Sigmoid colon (tissue), 7 donors: ENCODE measurements around the gene NTNG2. TPM values are rescaled to one million over a fixed set of nuclear protein-coding genes. Genes with fewer than 3 reads are reported as not detected.

Experiments used
- DNase-seq: peaks from one replicate; pipeline ENCODE4 v3.0.0-alpha.2; 2019
- H3K27ac ChIP-seq, 4 donors: fragments of 200-600 bp; sonication (generic); one replicate each; pipeline ENCODE4 v1.5.1; 2016 to 2019; ENCODE audit warnings: mild to moderate bottlenecking in 1 of 4
- H3K27me3 ChIP-seq, 3 donors: fragments of 200-600 bp; sonication (generic); one replicate each; pipeline ENCODE4 v1.5.1; 2019; ENCODE audit warnings: mild to moderate bottlenecking in 1 of 3
- H3K36me3 ChIP-seq, 4 donors: fragments of 200-600 bp; sonication (generic); one replicate each; pipeline ENCODE4 v1.5.1; 2016 to 2019
- H3K4me1 ChIP-seq, 4 donors: fragments of 200-600 bp; sonication (generic); one replicate each; pipeline ENCODE4 v1.5.1; 2017 to 2019
- H3K4me3 ChIP-seq, 4 donors: fragments of 200-600 bp; sonication (generic); one replicate each; pipeline ENCODE4 v1.5.1; 2017 to 2019; ENCODE audit warnings: mild to moderate bottlenecking in 2 of 4, moderate library complexity in 1 of 4
- H3K9me3 ChIP-seq, 4 donors: fragments of 200-600 bp in 3 of 4; sonication (generic) in 3 of 4; one replicate each; pipeline versions ENCODE4 v1.5.1 to v1.6.1; 2013 to 2019
- CTCF ChIP-seq, 4 experiments: fragments of 450-650 bp in 3 of 4; fragments of 200-600 bp in 1 of 4; IDR thresholded peaks; one replicate each; pipeline ENCODE4 v1.5.1; 2016 to 2019; ENCODE audit warnings: antibody characterized with exemption in 4 of 4, mild to moderate bottlenecking in 3 of 4, moderate library complexity in 2 of 4
- EP300 ChIP-seq, 4 donors: sonication (generic); formaldehyde crosslinking; IDR thresholded peaks; one replicate each; pipeline ENCODE4 v1.6.1; 2017; ENCODE audit warnings: antibody characterized with exemption in 4 of 4
- POLR2A ChIP-seq, 2 donors: fragments of 450-650 bp; IDR thresholded peaks; one replicate each; pipeline ENCODE4 v1.6.1; 2016; ENCODE audit warnings: antibody characterized with exemption in 2 of 2, mild to moderate bottlenecking in 2 of 2, moderate library complexity in 2 of 2
- POLR2AphosphoS5 ChIP-seq, 4 donors: sonication (generic); formaldehyde crosslinking; IDR thresholded peaks; one replicate each; pipeline ENCODE4 v1.6.1; 2017; ENCODE audit warnings: antibody characterized with exemption in 4 of 4
- WGBS, 2 donors: extraction: QIAGEN DNeasy Blood & Tissue Kit; methylation state at CpG; one replicate each; pipeline ENCODE4 v1.1.7; 2013; 5-methylcytosine and 5-hydroxymethylcytosine counted together
- intact Hi-C: fragments of 100-400 bp; cut with DNase I; formaldehyde crosslinking; loops from one replicate; pipeline ENCODE4 v1.15.1; 2023
- polyA plus RNA-seq, 3 donors: library from polyadenylated mRNA; stranded (reverse); fragments of 200-250 nt; gene quantifications; one replicate each; pipeline ENCODE4 v1.2.3, GENCODE V29; 2013
- total RNA-seq, 4 donors: library from RNA; depleted of rRNA; stranded (reverse); fragments of >200 nt; gene quantifications; one replicate each; pipeline ENCODE4 v1.1.0, GENCODE V29; 2016
- donor health status: healthy with polysubstance abuse.
- donor health status: Bipolar disorder and iron deficiency.
- donor health status: healthy.

The NTNG2 gene
- total and polyA plus RNA-seq, 7 donors: 0.28 to 12.0 (median 0.55) TPM; not detected in 1

- H3K27ac ChIP-seq: no peak overlapping the region
- no peaks in the 10 kb centered on the region for H3K36me3 ChIP-seq
- H3K4me3 ChIP-seq: no peak overlapping the region
- peaks cover 16 to 68% (median 64%) of the 10 kb centered on the region in 3 donors for H3K27me3 ChIP-seq
- no peaks in the 10 kb centered on the region for H3K9me3 ChIP-seq
- no peak for DNase-seq
- peaks cover 0 to 14% (median 11%) of the 10 kb centered on the region in 4 donors for H3K4me1 ChIP-seq
- 54 to 70% methylated on average over 8 of the region's 8 CpGs for WGBS, 2 donors
- TF ChIP-seq POLR2AphosphoS5 (IDR thresholded peaks at IDR 0.05) (no peak), POLR2A (IDR thresholded peaks at IDR 0.05) (no peak), EP300 (IDR thresholded peaks at IDR 0.05) (no peak), CTCF (IDR thresholded peaks at IDR 0.05) (no peak)
- intact Hi-C loops: no loop called here
Observed at GRCh38 chr9:132168347-132168746, 6.5 kb downstream of the NTNG2 start.

GRCh38 chr9:132168851-132169250, 7.0 kb downstream of the NTNG2 start:
- H3K27ac ChIP-seq: no peak overlapping the region
- peaks cover 11 to 63% (median 59%) of the 10 kb centered on the region in 3 donors for H3K27me3 ChIP-seq
- WGBS, 2 donors: 58 to 70% methylated on average over 7 of the region's 7 CpGs
- no peak overlapping the region for H3K4me3 ChIP-seq
- intact Hi-C loops: loop anchor here (1.0 kb wide), 1 partner anchor 67 kb away; no protein-coding TSS in a partner anchor
- TF ChIP-seq POLR2AphosphoS5 (IDR thresholded peaks at IDR 0.05) (no peak), EP300 (IDR thresholded peaks at IDR 0.05) (no peak), POLR2A (IDR thresholded peaks at IDR 0.05) (no peak), CTCF (IDR thresholded peaks at IDR 0.05) (no peak)
- H3K36me3 ChIP-seq: no peaks in the 10 kb centered on the region
- H3K9me3 ChIP-seq: no peaks in the 10 kb centered on the region
- peaks cover 0 to 9% (median 7%) of the 10 kb centered on the region in 4 donors for H3K4me1 ChIP-seq
- DNase-seq: no peak

- no peaks in the 10 kb centered on the region for H3K36me3 ChIP-seq
- H3K27me3 ChIP-seq: peaks cover 2 to 53% (median 49%) of the 10 kb centered on the region in 3 donors
- H3K4me1 ChIP-seq: peaks cover 0 to 1% (median under 1%) of the 10 kb centered on the region in 4 donors
- intact Hi-C loops: loop anchor here (1.0 kb wide), 1 partner anchor 66 kb away; no protein-coding TSS in a partner anchor
- no peak for TF ChIP-seq EP300 (IDR thresholded peaks at IDR 0.05)
- peak; percentile 40 to 78 (median 64) for TF ChIP-seq CTCF (IDR thresholded peaks at IDR 0.05)
- DNase-seq: peak; percentile 71
- no peak overlapping the region for H3K27ac ChIP-seq
- no peak overlapping the region for H3K4me3 ChIP-seq
- WGBS, 2 donors: 36% methylated on average over 26 of the region's 26 CpGs
- H3K9me3 ChIP-seq: no peaks in the 10 kb centered on the region
Observed at GRCh38 chr9:132169672-132170392, 8.0 kb downstream of the NTNG2 start.

GRCh38 chr9:132171702-132172101, 9.8 kb downstream of the NTNG2 start:
- Histone ChIP-seq H3K27me3 (peaks cover 0 to 34% (median 31%) of the 10 kb centered on the region in 3 donors), H3K36me3 (no peaks in the 10 kb centered on the region), H3K4me1 (no peaks in the 10 kb centered on the region), H3K4me3 (no peak overlapping the region), H3K9me3 (no peaks in the 10 kb centered on the region), H3K27ac (no peak overlapping the region)
- TF ChIP-seq EP300 (IDR thresholded peaks at IDR 0.05) (no peak), CTCF (IDR thresholded peaks at IDR 0.05) (no peak), POLR2AphosphoS5 (IDR thresholded peaks at IDR 0.05) (no peak), POLR2A (IDR thresholded peaks at IDR 0.05) (no peak)
- DNase-seq: no peak
- intact Hi-C loops: no loop called here
- WGBS, 2 donors: 54 to 71% methylated on average over 7 of the region's 7 CpGs
